GM19099 (cell line): Measurements from ENCODE around the gene CLBA1.

ENCODE experiments used
- POLR2A ChIP-seq: IDR thresholded peaks from 3 replicates; pipeline ENCODE4 v1.6.1; 2011; ENCODE audit warnings: low read depth; ENCODE audit not compliant: insufficient read length; ENCODE audit errors: extremely low read depth

The CLBA1 gene

GRCh38 chr14:104953896-104954656, 31.5 kb upstream of the CLBA1 start:
- TF ChIP-seq POLR2A = no peak

DNA sequence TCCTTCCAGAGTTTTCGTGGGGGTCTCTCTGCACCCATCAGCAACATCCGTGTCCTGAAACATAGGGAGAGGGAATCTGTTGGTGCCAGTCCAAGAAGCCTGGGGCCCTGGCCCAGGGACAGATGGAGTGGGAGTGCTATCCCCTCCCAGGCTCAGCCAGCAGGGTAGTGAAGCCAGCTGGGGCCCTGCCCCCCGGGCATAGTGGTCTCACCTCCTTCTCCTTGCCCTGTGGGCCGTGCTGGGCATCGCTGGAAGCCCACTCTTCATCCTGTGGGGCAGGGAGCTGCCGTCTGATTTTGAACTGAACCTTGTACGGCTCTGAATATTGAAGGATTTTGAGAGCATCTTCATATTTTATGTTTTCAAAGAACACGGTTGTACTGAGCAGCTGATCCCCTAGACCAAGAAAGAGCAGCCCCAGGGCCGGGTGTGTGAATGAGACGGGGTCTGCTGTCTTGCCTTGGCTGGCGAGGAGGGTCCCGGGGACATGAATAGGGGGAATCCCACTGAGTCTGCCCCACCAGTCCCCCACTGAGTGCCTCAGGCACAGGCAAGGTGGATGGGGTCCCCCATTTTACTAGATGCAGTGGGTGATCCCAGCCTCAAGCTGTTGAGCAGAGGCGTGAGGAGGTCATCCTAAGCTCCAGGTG, 30.7 kb upstream of the CLBA1 start:
- TF ChIP-seq POLR2A = no peak

DNA sequence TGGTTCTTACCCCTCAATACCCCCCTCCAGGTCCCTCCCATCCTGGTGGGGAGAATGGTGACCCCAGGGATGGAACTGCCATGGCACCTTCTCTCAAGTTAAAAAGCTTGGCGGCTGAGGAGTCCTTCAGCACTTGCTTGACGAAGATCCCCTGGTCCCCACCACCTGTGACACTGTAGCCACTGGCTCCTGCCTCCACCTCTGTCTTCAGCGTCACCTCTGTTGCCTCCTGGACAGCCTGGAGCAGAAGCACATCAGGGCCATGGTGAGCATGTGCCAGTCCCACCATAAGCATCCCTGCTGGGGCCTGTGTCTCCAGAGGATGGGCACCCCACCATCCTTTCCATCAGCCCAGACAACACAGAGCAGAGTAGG, 30.2 kb upstream of the CLBA1 start:
- no peak for TF ChIP-seq POLR2A

DNA sequence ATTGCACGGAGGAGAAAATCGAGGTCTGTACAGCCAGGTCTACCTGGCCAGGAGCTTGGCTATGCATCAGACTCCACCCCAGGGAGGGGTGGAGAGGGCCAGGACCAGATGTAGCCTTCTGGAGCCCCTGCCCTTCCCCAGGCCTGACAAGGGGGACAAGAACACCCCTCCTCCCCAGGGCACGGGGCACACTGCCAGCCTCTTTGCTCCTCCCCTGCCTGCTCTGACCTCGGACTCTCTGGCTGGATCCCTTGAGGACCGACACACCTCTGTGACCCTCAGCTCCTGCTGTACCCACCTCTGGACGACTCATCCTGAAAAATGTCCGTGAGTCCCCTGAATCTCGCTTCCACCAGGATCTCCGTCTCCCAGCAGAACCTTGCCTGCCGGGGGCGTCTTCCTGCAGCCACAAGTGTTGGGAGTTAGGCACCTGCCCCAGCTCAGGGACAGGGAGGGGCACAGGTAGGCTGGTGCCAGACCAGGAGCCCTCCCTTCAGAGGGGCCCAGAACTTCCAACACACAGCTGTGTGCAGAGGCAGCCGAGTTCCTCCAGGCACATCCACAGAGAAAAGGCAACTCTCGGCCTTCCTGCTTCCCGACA, 29.2 kb upstream of the CLBA1 start:
- TF ChIP-seq POLR2A = no peak

DNA sequence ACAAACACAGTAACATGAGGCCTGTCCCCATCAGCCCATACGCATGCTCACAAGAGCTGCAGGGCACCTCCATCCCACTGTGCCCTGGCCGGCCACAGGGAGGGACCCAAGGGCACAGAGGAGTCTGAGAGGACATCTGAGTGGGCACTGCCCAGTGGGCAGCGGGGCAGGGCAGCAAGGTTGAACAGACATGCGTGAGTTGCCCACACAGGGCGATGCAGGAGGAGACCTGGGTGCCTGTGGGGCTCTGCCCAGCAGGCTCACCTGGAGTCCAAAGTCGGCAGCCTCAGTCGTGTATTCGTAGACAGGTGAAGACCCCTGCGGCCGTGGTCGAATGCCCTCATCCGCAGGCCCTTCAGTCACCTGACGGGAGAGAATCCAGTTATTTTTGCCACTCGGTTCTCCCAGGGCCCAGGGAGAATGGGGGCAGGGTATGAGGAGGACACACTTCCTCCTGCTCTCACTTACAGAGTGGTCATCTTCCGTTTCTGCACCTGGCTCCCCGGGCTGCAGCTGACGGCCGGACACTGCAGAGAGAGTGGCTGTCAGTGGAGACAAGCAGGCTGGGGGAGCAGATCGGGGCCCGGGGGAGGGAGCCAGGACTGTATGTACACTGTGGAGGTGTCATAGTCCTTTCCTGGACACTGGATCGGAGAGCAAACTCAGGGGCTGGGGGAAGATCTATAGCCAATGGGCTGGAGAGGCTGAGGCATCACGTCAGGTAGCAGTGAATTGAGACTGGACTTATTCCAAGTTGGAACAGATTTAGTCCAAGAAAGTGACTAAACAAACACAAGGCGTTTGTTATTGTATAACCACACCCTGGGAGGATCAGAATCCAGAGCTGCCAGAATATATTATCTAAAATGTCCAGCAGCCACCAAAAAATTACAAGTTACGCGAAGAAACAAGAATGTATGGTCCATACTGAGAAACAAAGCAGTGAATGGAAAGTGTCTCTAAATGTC, 28.2 kb upstream of the CLBA1 start:
- no peak for TF ChIP-seq POLR2A

- no peak for TF ChIP-seq POLR2A
Observed at GRCh38 chr14:104964546-104964945, 21.0 kb upstream of the CLBA1 start.

DNA sequence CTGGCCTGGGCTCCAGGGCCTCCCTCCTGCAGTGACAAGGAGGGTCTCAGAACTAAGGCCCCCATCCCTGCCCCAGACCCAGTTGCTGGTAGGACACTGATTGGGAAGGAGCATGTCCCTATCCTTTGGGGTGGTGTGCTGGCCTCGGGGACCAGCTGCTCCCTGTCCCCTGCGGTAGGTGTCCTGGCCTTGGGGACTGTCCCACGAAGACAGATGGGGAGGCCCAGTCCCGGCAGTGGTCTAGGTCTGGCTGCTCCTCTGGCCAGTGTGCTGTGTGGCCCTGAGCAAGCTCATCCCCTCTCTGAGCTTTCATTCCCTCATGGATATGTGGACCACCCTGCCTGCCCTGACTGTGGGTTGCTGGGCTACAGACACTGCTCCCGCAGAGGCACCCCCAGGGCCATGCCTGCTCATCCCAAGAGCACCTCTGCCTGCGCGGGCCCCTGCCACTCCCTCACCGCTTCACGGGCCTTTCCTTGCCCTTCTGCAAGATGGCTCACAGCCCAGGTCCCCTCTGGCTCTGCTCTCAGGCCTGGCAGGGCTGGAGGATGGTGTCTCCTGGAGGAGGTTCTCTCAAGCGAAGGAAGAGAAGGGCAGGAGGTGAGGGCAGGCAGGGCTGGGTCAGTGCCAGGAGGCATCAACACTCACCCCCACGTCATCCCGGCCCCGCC, 19.9 kb upstream of the CLBA1 start:
- no peak for TF ChIP-seq POLR2A

- no peak for TF ChIP-seq POLR2A
Observed at GRCh38 chr14:104966261-104966865, 19.2 kb upstream of the CLBA1 start.

DNA sequence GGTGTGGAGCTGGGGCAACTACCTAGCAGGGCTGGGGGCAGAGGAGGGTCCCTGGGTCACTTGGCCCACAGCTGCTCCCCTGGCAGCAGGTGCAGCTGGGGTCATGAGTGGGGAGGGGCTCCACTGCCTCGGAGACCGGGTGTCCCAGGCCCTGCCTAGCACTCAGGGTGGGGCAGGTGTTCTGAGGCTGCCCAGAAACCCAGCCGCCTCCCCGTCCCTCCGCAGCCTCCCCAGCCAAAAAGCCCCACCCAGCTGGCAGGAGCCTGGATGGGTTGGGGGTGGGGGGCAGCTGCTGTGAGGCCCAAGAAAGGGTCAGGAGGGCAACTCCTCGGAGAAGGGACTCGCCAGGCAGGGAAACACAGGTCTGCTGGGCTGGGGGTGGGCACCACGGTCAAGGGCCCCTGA, 18.6 kb upstream of the CLBA1 start:
- TF ChIP-seq POLR2A = no peak

- TF ChIP-seq POLR2A = no peak
Observed at GRCh38 chr14:104967386-104968152, 18.0 kb upstream of the CLBA1 start.

- TF ChIP-seq POLR2A = no peak
Observed at GRCh38 chr14:104968153-104968527, 17.4 kb upstream of the CLBA1 start.

- TF ChIP-seq POLR2A = no peak
Observed at GRCh38 chr14:104968541-104969401, 16.8 kb upstream of the CLBA1 start.
